ENCODE measurements around the gene PIK3R1.

PIK3R1 gene

GRCh38 chr5:68260467-68260866 is 44.9 kb downstream of the PIK3R1 start:
- no peaks in the 10 kb centered on the region for H3K27me3 ChIP-seq (ENCODE audit: insufficient read depth, low read length, poor library complexity)
- DNase-seq (no peak), ATAC-seq (ENCODE audit: insufficient read depth, low read depth) (no peak)
- peak overlapping the region; percentile 10; the same call in 1 of the 2 replicates for H3K27ac ChIP-seq (ENCODE audit: low read length)
- no peak overlapping the region for H3K4me2 ChIP-seq (ENCODE audit: insufficient read depth, low read length)
- no peak overlapping the region for H3K4me3 ChIP-seq (ENCODE audit: low read depth in 1 of 2, low read length in 2 of 2)
- no peaks in the 10 kb centered on the region for H3K9me3 ChIP-seq (ENCODE audit: insufficient read depth, low read length, severe bottlenecking)
- H3K79me2 ChIP-seq (ENCODE audit: insufficient read depth, low read length): peaks cover 88% of the 10 kb centered on the region
- peaks cover 91% of the 10 kb centered on the region for H3K4me1 ChIP-seq (ENCODE audit: insufficient read depth, low read length)
- peaks cover 6% of the 10 kb centered on the region for H3K36me3 ChIP-seq (ENCODE audit: insufficient read depth, low read length)
- H2AFZ ChIP-seq (ENCODE audit: low read depth, low read length): no peak overlapping the region
- no peak for TF ChIP-seq CTCF (IDR thresholded peaks at IDR 0.05; ENCODE audit: borderline replicate concordance, extremely low read depth, low read length, poor library complexity, severe bottlenecking)
- no peak for TF ChIP-seq EZH2 (IDR thresholded peaks at IDR 0.05; ENCODE audit: borderline replicate concordance, low read depth, low read length, severe bottlenecking)
- no peak overlapping the region for H3K9ac ChIP-seq (ENCODE audit: low read depth, low read length)
- H4K20me1 ChIP-seq (ENCODE audit: insufficient read depth, low read length): peaks cover 7% of the 10 kb centered on the region; the same call in 1 of the 2 replicates

DNA sequence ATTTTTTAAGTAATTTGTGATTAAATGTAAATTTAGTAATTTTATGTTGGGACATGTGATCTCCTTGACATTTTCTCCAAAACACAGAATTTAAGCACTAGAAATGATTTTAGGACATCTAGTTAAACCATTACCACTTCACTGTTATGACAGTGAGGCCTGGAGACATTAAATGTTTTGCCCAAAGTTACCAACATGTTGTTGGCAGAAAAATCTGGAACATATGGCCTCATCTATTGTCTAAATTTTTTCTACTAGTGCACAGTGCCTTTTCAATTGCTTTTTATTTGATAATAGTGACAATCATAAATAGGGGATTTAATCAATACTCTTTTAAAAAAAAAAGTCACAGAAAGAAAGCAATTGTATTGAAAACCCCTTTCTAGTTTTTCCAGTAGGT is 45.6 kb downstream of the PIK3R1 start:
- no peak for TF ChIP-seq EZH2 (IDR thresholded peaks at IDR 0.05; ENCODE audit: borderline replicate concordance, low read depth, low read length, severe bottlenecking)
- peaks cover 94% of the 10 kb centered on the region for H3K79me2 ChIP-seq (ENCODE audit: insufficient read depth, low read length)
- H3K9ac ChIP-seq (ENCODE audit: low read depth, low read length): no peak overlapping the region
- 0 out of 2 replicates have a peak overlapping the region, but pooled peaks have one; percentile 3 for H3K27ac ChIP-seq (ENCODE audit: low read length)
- peaks cover 91% of the 10 kb centered on the region for H3K4me1 ChIP-seq (ENCODE audit: insufficient read depth, low read length)
- no peak overlapping the region for H3K4me3 ChIP-seq (ENCODE audit: low read depth in 1 of 2, low read length in 2 of 2)
- H3K27me3 ChIP-seq (ENCODE audit: insufficient read depth, low read length, poor library complexity): no peaks in the 10 kb centered on the region
- peaks cover 7% of the 10 kb centered on the region; the same call in 1 of the 2 replicates for H4K20me1 ChIP-seq (ENCODE audit: insufficient read depth, low read length)
- ATAC-seq (ENCODE audit: insufficient read depth, low read depth): no peak
- no peak for DNase-seq
- no peaks in the 10 kb centered on the region for H3K9me3 ChIP-seq (ENCODE audit: insufficient read depth, low read length, severe bottlenecking)
- H3K36me3 ChIP-seq (ENCODE audit: insufficient read depth, low read length): peaks cover 6% of the 10 kb centered on the region
- no peak overlapping the region for H3K4me2 ChIP-seq (ENCODE audit: insufficient read depth, low read length)
- no peak overlapping the region for H2AFZ ChIP-seq (ENCODE audit: low read depth, low read length)

- no peaks in the 10 kb centered on the region for H3K9me3 ChIP-seq (ENCODE audit: insufficient read depth, low read length, severe bottlenecking)
- TF ChIP-seq CTCF (IDR thresholded peaks at IDR 0.05; ENCODE audit: borderline replicate concordance, extremely low read depth, low read length, poor library complexity, severe bottlenecking): peak; percentile 12
- no peak for TF ChIP-seq EZH2 (IDR thresholded peaks at IDR 0.05; ENCODE audit: borderline replicate concordance, low read depth, low read length, severe bottlenecking)
- peaks cover 94% of the 10 kb centered on the region for H3K79me2 ChIP-seq (ENCODE audit: insufficient read depth, low read length)
- peaks cover 6% of the 10 kb centered on the region for H3K36me3 ChIP-seq (ENCODE audit: insufficient read depth, low read length)
- no peak overlapping the region for H2AFZ ChIP-seq (ENCODE audit: low read depth, low read length)
- H3K4me2 ChIP-seq (ENCODE audit: insufficient read depth, low read length): no peak overlapping the region
- H3K27ac ChIP-seq (ENCODE audit: low read length): peak overlapping the region; percentile 56
- peaks cover 7% of the 10 kb centered on the region; the same call in 1 of the 2 replicates for H4K20me1 ChIP-seq (ENCODE audit: insufficient read depth, low read length)
- no peak overlapping the region for H3K9ac ChIP-seq (ENCODE audit: low read depth, low read length)
- no peak for DNase-seq
- no peak overlapping the region for H3K4me3 ChIP-seq (ENCODE audit: low read depth in 1 of 2, low read length in 2 of 2)
- H3K27me3 ChIP-seq (ENCODE audit: insufficient read depth, low read length, poor library complexity): no peaks in the 10 kb centered on the region
- H3K4me1 ChIP-seq (ENCODE audit: insufficient read depth, low read length): peaks cover 90% of the 10 kb centered on the region
- no peak for ATAC-seq (ENCODE audit: insufficient read depth, low read depth)
These were observed 46.1 kb downstream of the PIK3R1 start for GRCh38 chr5:68261569-68262065.

- TF ChIP-seq CTCF (IDR thresholded peaks at IDR 0.05; ENCODE audit: borderline replicate concordance, extremely low read depth, low read length, poor library complexity, severe bottlenecking): no peak
- no peak for TF ChIP-seq EZH2 (IDR thresholded peaks at IDR 0.05; ENCODE audit: borderline replicate concordance, low read depth, low read length, severe bottlenecking)
- Histone ChIP-seq H3K27ac (ENCODE audit: low read length) (peak overlapping the region; percentile 60), H3K9me3 (ENCODE audit: insufficient read depth, low read length, severe bottlenecking) (no peaks in the 10 kb centered on the region), H2AFZ (ENCODE audit: low read depth, low read length) (no peak overlapping the region), H3K4me2 (ENCODE audit: insufficient read depth, low read length) (peak overlapping the region; percentile 4; the same call in 1 of the 2 replicates), H3K27me3 (ENCODE audit: insufficient read depth, low read length, poor library complexity) (no peaks in the 10 kb centered on the region), H3K79me2 (ENCODE audit: insufficient read depth, low read length) (peaks cover 93% of the 10 kb centered on the region), H3K4me1 (ENCODE audit: insufficient read depth, low read length) (peaks cover 83% of the 10 kb centered on the region), H3K36me3 (ENCODE audit: insufficient read depth, low read length) (no peaks in the 10 kb centered on the region; the same call in none of the 2 replicates), H3K9ac (ENCODE audit: low read depth, low read length) (no peak overlapping the region), H3K4me3 (ENCODE audit: low read depth in 1 of 2, low read length in 2 of 2) (no peak overlapping the region), H4K20me1 (ENCODE audit: insufficient read depth, low read length) (peaks cover 7% of the 10 kb centered on the region; the same call in 1 of the 2 replicates)
- ATAC-seq (ENCODE audit: insufficient read depth, low read depth) (peak; percentile 31; the same call in 2 of the 3 replicates), DNase-seq (no peak)
These were observed 48.7 kb downstream of the PIK3R1 start for GRCh38 chr5:68264024-68264956.
